Activated CD4-positive, alpha-beta T cell treated with anti-CD3 and anti-CD28 coated beads, Interleukin-2, amount 10 ng/mL, durations not matched to agents 24 days and 14 days (primary cell): ENCODE measurements around the gene OCIAD1. TPM values are rescaled to one million over a fixed set of nuclear protein-coding genes. Genes with fewer than 3 reads are reported as not detected.
A peak's percentile ranks its signal among the peaks of the same experiment; 100 is the strongest.

Experiments used
- DNase-seq: peaks from one replicate; pipeline ENCODE4 v3.0.0; 2022
- H3K27ac Mint-ChIP-seq: one replicate; pipeline ENCODE4 v1.8.0; 2022; ENCODE audit warnings: mild to moderate bottlenecking, mixed read lengths
- H3K27me3 Mint-ChIP-seq: one replicate; pipeline ENCODE4 v1.8.0; 2022; ENCODE audit warnings: mixed read lengths
- H3K36me3 Mint-ChIP-seq: one replicate; pipeline ENCODE4 v1.8.0; 2022; ENCODE audit warnings: low read depth, mild to moderate bottlenecking, mixed read lengths
- H3K4me1 Mint-ChIP-seq: one replicate; pipeline ENCODE4 v1.8.0; 2021; ENCODE audit warnings: mixed read lengths
- H3K4me3 Mint-ChIP-seq: one replicate; pipeline ENCODE4 v1.8.0; 2022; ENCODE audit warnings: mild to moderate bottlenecking, moderate library complexity, mixed read lengths
- H3K9me3 Mint-ChIP-seq: one replicate; pipeline ENCODE4 v1.8.0; 2021; ENCODE audit warnings: mixed read lengths
- intact Hi-C: fragments of 100-400 bp; cut with micrococcal nuclease; formaldehyde crosslinking; loops from one replicate; pipeline ENCODE4 v1.15.1; 2023
- total RNA-seq: library from RNA; stranded (reverse); gene quantifications from 2 replicates; pipeline ENCODE4 v1.2.3, GENCODE V29; 2022

Gene OCIAD1
- total RNA-seq, 1 donor from 2014 or later, result 130 TPM

- DNase-seq, result peak; percentile 93
- Mint-ChIP-seq H3K27me3 (no peaks in the 10 kb centered on the region), H3K4me1 (peaks cover 39% of the 10 kb centered on the region), H3K4me3 (peak within 1 kb of the TSS; percentile 94), H3K27ac (peak within 1 kb of the TSS; percentile 90), H3K9me3 (no peaks in the 10 kb centered on the region), H3K36me3 (peaks cover 23% of the 10 kb centered on the region)
- intact Hi-C loops, result loop anchor here (1.0 to 10.0 kb wide), 5 partner anchors 56 to 562 kb away; partner anchors contain the start of genes FRYL, OCIAD1 and SLAIN2
Measured at GRCh38 chr4:48906206-48907173, 75.6 kb downstream of the OCIAD1 start, which contains the start of gene OCIAD2. Gene OCIAD2 (minus strand): TSS chr4:48906774. CDS start chr4:48904549, 2,225 bp downstream.

- H3K4me3 Mint-ChIP-seq, result no peak overlapping the region
Measured at GRCh38 chr4:48907706-48908477, 77.0 kb downstream of the OCIAD1 start.

GRCh38 chr4:48908687-48909086 is 77.8 kb downstream of the OCIAD1 start:
- intact Hi-C loops, result loop anchor here (1.0 to 10.0 kb wide), 4 partner anchors 9 to 564 kb away; partner anchors contain the start of gene SLAIN2
- no peak for DNase-seq
- no peak overlapping the region for H3K4me3 Mint-ChIP-seq
- H3K27ac Mint-ChIP-seq, result no peak overlapping the region
- peaks cover 31% of the 10 kb centered on the region for H3K4me1 Mint-ChIP-seq
- no peaks in the 10 kb centered on the region for H3K27me3 Mint-ChIP-seq
- no peaks in the 10 kb centered on the region for H3K9me3 Mint-ChIP-seq
- H3K36me3 Mint-ChIP-seq, result peaks cover 11% of the 10 kb centered on the region

More at GRCh38 chr4:48907706-48908477, 77.0 kb downstream of the OCIAD1 start:
- Mint-ChIP-seq H3K36me3 (peaks cover 13% of the 10 kb centered on the region), H3K27me3 (no peaks in the 10 kb centered on the region), H3K4me1 (peaks cover 33% of the 10 kb centered on the region), H3K9me3 (no peaks in the 10 kb centered on the region), H3K27ac (peak overlapping the region; percentile 53)
- DNase-seq, result no peak
- intact Hi-C loops, result loop anchor here (5.0 to 10.0 kb wide), 3 partner anchors 54 to 563 kb away; partner anchors contain the start of gene SLAIN2

- peaks cover 7% of the 10 kb centered on the region for H3K36me3 Mint-ChIP-seq
- H3K4me3 Mint-ChIP-seq, result no peak overlapping the region
- peak; percentile 75 for DNase-seq
- intact Hi-C loops, result loop anchor here (1.0 to 10.0 kb wide), 4 partner anchors 10 to 565 kb away; partner anchors contain the start of gene SLAIN2
- peaks cover 26% of the 10 kb centered on the region for H3K4me1 Mint-ChIP-seq
- H3K27ac Mint-ChIP-seq, result peak overlapping the region; percentile 78
- H3K9me3 Mint-ChIP-seq, result no peaks in the 10 kb centered on the region
- H3K27me3 Mint-ChIP-seq, result no peaks in the 10 kb centered on the region
Measured at GRCh38 chr4:48909697-48910096, 78.8 kb downstream of the OCIAD1 start.

- no peak overlapping the region for H3K4me3 Mint-ChIP-seq
- intact Hi-C loops, result no loop called here
- DNase-seq, result no peak
- no peak overlapping the region for H3K27ac Mint-ChIP-seq
- no peaks in the 10 kb centered on the region for H3K27me3 Mint-ChIP-seq
- H3K4me1 Mint-ChIP-seq, result peaks cover 18% of the 10 kb centered on the region
- no peaks in the 10 kb centered on the region for H3K36me3 Mint-ChIP-seq
- no peaks in the 10 kb centered on the region for H3K9me3 Mint-ChIP-seq
Measured at GRCh38 chr4:48910511-48910910, 79.6 kb downstream of the OCIAD1 start.

Other genes starting within 250 kb of the OCIAD1 start
- 62.0 and 66.0 TPM in 2 replicates for gene FRYL, start 50.8 kb upstream of the OCIAD1 start, total RNA-seq
- gene OCIAD2, start 75.7 kb downstream of the OCIAD1 start, total RNA-seq, result 54.1 and 65.3 TPM in 2 replicates
- not detected in 2 replicates for gene CWH43, start 155.2 kb downstream of the OCIAD1 start, total RNA-seq